Thyroid gland (tissue), 4 donors: ENCODE results near the gene RBPMS2. TPM values are rescaled to one million over a fixed set of nuclear protein-coding genes. Genes with fewer than 3 reads are reported as not detected.

Experiments used
- DNase-seq, 2 donors: peaks; one replicate each; pipeline ENCODE4 v3.0.0-alpha.2; 2019
- H3K27ac ChIP-seq, 3 donors: fragments of 200-600 bp; sonication (generic); 1 replicate in 2 of 3; 2 replicates in 1 of 3; pipeline ENCODE4 v1.5.1; 2016 to 2019; ENCODE audit warnings: mild to moderate bottlenecking in 1 of 3, moderate library complexity in 1 of 3
- H3K27me3 ChIP-seq: fragments of 200-600 bp; sonication (generic); one replicate; pipeline ENCODE4 v1.5.1; 2019
- H3K36me3 ChIP-seq, 2 donors: fragments of 200-600 bp; sonication (generic); one replicate each; pipeline ENCODE4 v1.5.1; 2016 to 2019
- H3K4me1 ChIP-seq, 2 donors: fragments of 200-600 bp; sonication (generic); one replicate each; pipeline ENCODE4 v1.5.1; 2017 to 2019
- H3K4me3 ChIP-seq, 3 donors: fragments of 200-600 bp; sonication (generic); replicated peaks in 1 of 3; 1 replicate in 2 of 3; 2 replicates in 1 of 3; pipeline ENCODE4 v1.5.1; 2016; ENCODE audit warnings: mild to moderate bottlenecking in 1 of 3
- H3K9me3 ChIP-seq: fragments of 200-600 bp; sonication (generic); one replicate; pipeline ENCODE4 v1.5.1; 2017
- POLR2A ChIP-seq, 2 donors: fragments of 450-650 bp; IDR thresholded peaks; one replicate each; pipeline ENCODE4 v1.6.1; 2017; ENCODE audit warnings: antibody characterized with exemption in 2 of 2, mild to moderate bottlenecking in 2 of 2, moderate library complexity in 1 of 2
- WGBS, 2 donors: methylation state at CpG; one replicate each; pipeline ENCODE4 v1.1.5; 2017; 5-methylcytosine and 5-hydroxymethylcytosine counted together
- intact Hi-C: fragments of 100-400 bp; cut with DNase I; formaldehyde crosslinking; loops from one replicate; pipeline ENCODE4 v1.15.1; 2023
- total RNA-seq, 4 donors: library from RNA; depleted of rRNA; stranded (reverse); fragments of >200 nt; gene quantifications; one replicate each; pipeline ENCODE4 v1.2.3, GENCODE V29; 2016
- TF ChIP-seq, protein P1 (sequence below), 6 experiments: fragments of 200-600 bp in 3 of 6; fragments of 450-650 bp in 3 of 6; sonication (generic) in 3 of 6; IDR thresholded peaks; one replicate each; pipeline ENCODE4 v1.5.1; 2016 to 2019; ENCODE audit warnings: antibody characterized with exemption in 6 of 6, mild to moderate bottlenecking in 2 of 6, inconsistent platforms in 1 of 6, moderate library complexity in 1 of 6

Gene RBPMS2
- total RNA-seq, 4 donors from 2014 or later = 2.6 to 3.5 (median 3.1) TPM

DNA sequence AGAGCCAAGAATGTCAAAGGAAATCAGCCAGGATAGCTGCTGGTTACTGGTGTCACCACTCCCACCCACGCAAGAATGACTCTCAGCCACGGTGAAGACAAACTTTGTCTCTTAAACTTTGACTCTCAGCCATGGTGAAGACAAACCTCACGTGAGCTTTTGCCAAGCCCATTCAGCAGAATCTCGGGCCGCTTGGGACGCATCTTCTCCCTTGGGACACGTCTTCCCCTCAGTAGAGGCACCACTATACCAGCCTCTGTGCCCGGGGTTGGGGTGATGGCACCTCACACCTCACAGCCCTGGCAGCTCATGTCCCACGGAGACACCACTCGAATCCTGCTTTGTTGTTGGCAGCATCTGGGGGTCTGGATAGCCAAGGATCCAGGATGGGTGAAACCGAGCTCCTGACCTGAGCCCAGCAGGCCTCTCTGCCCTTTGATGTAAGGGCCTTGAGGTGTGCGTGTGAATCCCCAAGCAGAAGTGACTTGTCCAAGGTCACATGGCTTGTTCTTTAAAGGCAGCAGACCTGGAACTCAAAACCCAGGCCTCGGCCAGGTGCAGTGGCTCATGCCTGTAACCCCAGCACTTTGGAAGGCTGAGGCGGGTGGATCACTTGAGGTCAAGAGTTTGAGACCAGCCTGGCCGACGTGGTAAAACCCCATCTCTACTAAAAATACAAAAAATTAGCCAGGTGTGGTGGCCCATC lies 21.8 kb downstream of the RBPMS2 start:
- WGBS, 2 donors = 89 to 93% methylated on average over 11 to 16 of the region's 16 CpGs
- Histone ChIP-seq H3K27me3 (no peaks in the 10 kb centered on the region), H3K36me3 (no peaks in the 10 kb centered on the region), H3K9me3 (no peaks in the 10 kb centered on the region), H3K4me1 (no peaks in the 10 kb centered on the region), H3K4me3 (no peak overlapping the region), H3K27ac (no peak overlapping the region)
- no peak for DNase-seq
- no peak for TF ChIP-seq POLR2A (IDR thresholded peaks at IDR 0.05)
- TF ChIP-seq, protein P1, sequence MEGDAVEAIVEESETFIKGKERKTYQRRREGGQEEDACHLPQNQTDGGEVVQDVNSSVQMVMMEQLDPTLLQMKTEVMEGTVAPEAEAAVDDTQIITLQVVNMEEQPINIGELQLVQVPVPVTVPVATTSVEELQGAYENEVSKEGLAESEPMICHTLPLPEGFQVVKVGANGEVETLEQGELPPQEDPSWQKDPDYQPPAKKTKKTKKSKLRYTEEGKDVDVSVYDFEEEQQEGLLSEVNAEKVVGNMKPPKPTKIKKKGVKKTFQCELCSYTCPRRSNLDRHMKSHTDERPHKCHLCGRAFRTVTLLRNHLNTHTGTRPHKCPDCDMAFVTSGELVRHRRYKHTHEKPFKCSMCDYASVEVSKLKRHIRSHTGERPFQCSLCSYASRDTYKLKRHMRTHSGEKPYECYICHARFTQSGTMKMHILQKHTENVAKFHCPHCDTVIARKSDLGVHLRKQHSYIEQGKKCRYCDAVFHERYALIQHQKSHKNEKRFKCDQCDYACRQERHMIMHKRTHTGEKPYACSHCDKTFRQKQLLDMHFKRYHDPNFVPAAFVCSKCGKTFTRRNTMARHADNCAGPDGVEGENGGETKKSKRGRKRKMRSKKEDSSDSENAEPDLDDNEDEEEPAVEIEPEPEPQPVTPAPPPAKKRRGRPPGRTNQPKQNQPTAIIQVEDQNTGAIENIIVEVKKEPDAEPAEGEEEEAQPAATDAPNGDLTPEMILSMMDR (IDR thresholded peaks at IDR 0.05) = no peak
- intact Hi-C loops = no loop called here

DNA sequence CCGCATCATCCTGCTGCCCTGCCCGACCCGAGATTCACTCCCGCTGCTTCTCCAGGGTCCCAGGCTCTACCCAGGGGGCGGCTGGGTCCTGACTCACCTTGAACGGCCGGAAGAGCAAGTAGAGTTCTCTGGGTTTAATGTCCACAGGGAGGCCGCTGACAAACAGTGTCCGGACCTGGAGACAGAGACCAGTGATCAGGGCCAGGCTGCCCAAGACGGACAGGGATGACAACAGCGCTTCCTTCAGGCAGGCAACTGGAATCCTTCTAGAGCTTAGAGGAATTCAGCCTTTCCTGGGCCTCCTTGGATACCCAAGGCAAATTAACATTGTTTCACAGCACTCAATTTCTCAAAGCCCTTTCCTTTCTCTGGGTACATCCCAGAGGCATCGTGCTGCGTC lies 23.9 kb downstream of the RBPMS2 start:
- no peaks in the 10 kb centered on the region for H3K9me3 ChIP-seq
- H3K4me3 ChIP-seq = no peak overlapping the region
- DNase-seq = no peak
- H3K27ac ChIP-seq = no peak overlapping the region
- 91 to 92% methylated on average over 11 to 13 of the region's 13 CpGs for WGBS, 2 donors
- intact Hi-C loops = no loop called here
- TF ChIP-seq, protein P1 (IDR thresholded peaks at IDR 0.05) = no peak
- no peak for TF ChIP-seq POLR2A (IDR thresholded peaks at IDR 0.05)
- no peaks in the 10 kb centered on the region for H3K27me3 ChIP-seq
- H3K4me1 ChIP-seq = no peaks in the 10 kb centered on the region
- no peaks in the 10 kb centered on the region for H3K36me3 ChIP-seq

DNA sequence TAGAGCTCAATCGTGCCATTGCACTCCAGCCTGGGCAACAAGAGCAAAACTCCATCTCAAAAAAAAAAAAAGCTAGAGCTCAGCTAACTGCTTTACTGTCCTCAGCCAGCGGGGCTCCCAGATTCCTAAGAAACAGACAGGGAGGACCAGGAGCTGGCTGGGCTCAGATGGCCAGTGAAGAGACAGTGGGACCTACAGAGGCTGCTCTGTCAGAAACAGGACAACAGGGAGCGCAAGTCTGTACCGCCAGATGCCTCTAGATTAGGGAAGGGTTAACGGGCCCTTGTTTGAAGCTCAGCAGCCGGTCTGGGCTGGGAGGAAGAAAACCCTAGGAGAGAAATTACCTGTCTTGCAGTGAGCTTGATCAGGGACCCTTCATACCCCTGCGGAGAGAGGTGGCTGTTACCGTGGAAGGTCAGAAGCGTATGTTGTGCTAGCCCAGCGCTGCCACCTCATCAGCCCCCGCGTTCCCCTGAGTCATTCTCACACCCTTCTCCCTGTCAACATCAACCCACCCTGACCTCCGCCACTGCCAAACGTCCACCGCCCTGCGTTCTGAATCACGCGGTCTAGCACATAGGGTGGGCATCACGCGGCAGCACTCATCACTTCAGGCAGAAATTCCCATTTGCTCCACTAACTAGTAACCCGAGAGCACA lies 25.3 kb downstream of the RBPMS2 start:
- Histone ChIP-seq H3K4me1 (no peaks in the 10 kb centered on the region), H3K27me3 (no peaks in the 10 kb centered on the region), H3K27ac (no peak overlapping the region), H3K9me3 (no peaks in the 10 kb centered on the region), H3K4me3 (no peak overlapping the region), H3K36me3 (no peaks in the 10 kb centered on the region)
- no peak for DNase-seq
- WGBS, 2 donors = 83% methylated on average over 21 of the region's 21 CpGs
- intact Hi-C loops = no loop called here
- TF ChIP-seq POLR2A (IDR thresholded peaks at IDR 0.05) = no peak
- TF ChIP-seq, protein P1 (IDR thresholded peaks at IDR 0.05) = no peak

- H3K9me3 ChIP-seq = no peaks in the 10 kb centered on the region
- H3K36me3 ChIP-seq = no peaks in the 10 kb centered on the region
- H3K27ac ChIP-seq = no peak overlapping the region
- no peak for TF ChIP-seq POLR2A (IDR thresholded peaks at IDR 0.05)
- TF ChIP-seq, protein P1 (IDR thresholded peaks at IDR 0.05) = no peak
- H3K4me1 ChIP-seq = no peaks in the 10 kb centered on the region
- DNase-seq = peak in 1 of 2 donors; percentile 18
- intact Hi-C loops = no loop called here
- H3K4me3 ChIP-seq = no peak overlapping the region
- WGBS, 2 donors = 72 to 82% methylated on average over 11 of the region's 11 CpGs
- H3K27me3 ChIP-seq = no peaks in the 10 kb centered on the region
Observed at GRCh38 chr15:64749167-64749566, 26.2 kb downstream of the RBPMS2 start.

DNA sequence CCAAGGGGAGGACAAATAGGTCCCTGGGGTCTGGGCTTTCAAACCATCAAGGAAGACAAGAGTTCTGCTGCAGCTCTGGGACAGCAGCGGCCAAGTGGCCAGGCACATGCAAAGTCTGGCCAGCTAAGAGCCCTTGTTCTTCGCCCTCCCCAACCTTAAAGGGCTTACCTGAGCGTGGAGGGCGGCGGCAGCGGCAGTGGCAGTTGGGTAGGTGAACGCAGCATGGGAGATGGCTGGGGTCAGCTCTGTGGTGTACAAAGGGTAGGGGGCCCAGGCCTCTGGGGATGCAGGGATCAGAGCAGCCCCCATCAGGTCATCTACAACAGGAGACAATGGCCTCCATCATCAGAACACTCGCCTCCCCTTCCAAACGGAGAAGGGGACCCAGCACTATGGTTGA lies 27.1 kb downstream of the RBPMS2 start:
- Histone ChIP-seq H3K27ac (no peak overlapping the region), H3K4me3 (no peak overlapping the region), H3K4me1 (no peaks in the 10 kb centered on the region), H3K27me3 (no peaks in the 10 kb centered on the region), H3K9me3 (no peaks in the 10 kb centered on the region), H3K36me3 (no peaks in the 10 kb centered on the region)
- 92 to 95% methylated on average over 7 to 9 of the region's 9 CpGs for WGBS, 2 donors
- no peak for TF ChIP-seq POLR2A (IDR thresholded peaks at IDR 0.05)
- TF ChIP-seq, protein P1 (IDR thresholded peaks at IDR 0.05) = no peak
- intact Hi-C loops = no loop called here
- DNase-seq = no peak
